Measurements from ENCODE around the gene PRKCI.

DNA sequence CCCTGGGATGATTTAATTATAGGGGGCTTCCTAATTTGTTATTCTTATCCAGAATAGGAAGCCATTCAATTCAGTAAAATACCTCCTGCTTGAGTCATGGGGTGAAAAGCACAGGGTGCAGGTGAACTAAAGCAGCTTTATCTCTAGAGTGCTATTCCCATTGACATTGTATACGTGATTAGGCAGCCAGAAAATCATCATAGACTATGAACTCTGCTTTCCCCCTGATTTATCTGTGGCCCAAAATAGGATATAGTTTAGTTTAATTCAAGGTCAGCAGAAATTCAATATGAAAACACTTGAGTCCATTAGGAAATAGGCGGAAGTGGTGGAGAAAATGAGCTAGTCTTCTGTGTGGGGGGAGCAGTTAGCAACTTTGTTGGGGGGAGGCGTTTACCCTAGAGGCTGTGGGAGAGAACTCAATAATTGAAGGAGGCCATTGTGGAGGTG, 18.2 kb upstream of the PRKCI start:
- TF ChIP-seq, protein P1, sequence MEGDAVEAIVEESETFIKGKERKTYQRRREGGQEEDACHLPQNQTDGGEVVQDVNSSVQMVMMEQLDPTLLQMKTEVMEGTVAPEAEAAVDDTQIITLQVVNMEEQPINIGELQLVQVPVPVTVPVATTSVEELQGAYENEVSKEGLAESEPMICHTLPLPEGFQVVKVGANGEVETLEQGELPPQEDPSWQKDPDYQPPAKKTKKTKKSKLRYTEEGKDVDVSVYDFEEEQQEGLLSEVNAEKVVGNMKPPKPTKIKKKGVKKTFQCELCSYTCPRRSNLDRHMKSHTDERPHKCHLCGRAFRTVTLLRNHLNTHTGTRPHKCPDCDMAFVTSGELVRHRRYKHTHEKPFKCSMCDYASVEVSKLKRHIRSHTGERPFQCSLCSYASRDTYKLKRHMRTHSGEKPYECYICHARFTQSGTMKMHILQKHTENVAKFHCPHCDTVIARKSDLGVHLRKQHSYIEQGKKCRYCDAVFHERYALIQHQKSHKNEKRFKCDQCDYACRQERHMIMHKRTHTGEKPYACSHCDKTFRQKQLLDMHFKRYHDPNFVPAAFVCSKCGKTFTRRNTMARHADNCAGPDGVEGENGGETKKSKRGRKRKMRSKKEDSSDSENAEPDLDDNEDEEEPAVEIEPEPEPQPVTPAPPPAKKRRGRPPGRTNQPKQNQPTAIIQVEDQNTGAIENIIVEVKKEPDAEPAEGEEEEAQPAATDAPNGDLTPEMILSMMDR (IDR thresholded peaks at IDR 0.05), result no peak
- no peak for TF ChIP-seq EP300 (IDR thresholded peaks at IDR 0.05)
- TF ChIP-seq POLR2AphosphoS5 (IDR thresholded peaks at IDR 0.05), result no peak
- no peak for TF ChIP-seq POLR2A (IDR thresholded peaks at IDR 0.05; ENCODE audit: low read depth)

Data from esophagus muscularis mucosa (tissue), 4 donors.